ENCODE measurements around the gene BRF1.

GRCh38 chr14:105301103-105301914 is 508 bp upstream of the BRF1 start:
- TF ChIP-seq CTCF (IDR thresholded peaks at IDR 0.05): no peak
- TF ChIP-seq ELF4 (CRISPR knock-in tag; IDR thresholded peaks at IDR 0.05; ENCODE audit: low read depth): no peak
- TF ChIP-seq E2F1 (CRISPR knock-in tag; IDR thresholded peaks at IDR 0.05): no peak
- TF ChIP-seq SMAD4 (CRISPR knock-in tag; IDR thresholded peaks at IDR 0.05): no peak
- TF ChIP-seq ATF2 (CRISPR knock-in tag; IDR thresholded peaks at IDR 0.05; ENCODE audit: borderline replicate concordance, low read depth): no peak
- no peak for TF ChIP-seq TP53 (CRISPR knock-in tag; IDR thresholded peaks at IDR 0.05)
- no peak for TF ChIP-seq ATF3 (CRISPR knock-in tag; conservative IDR thresholded peaks at IDR 0.05)
- no peak for TF ChIP-seq USF1 (CRISPR knock-in tag; IDR thresholded peaks at IDR 0.05)
- TF ChIP-seq ZNF532 (CRISPR knock-in tag; IDR thresholded peaks at IDR 0.05; ENCODE audit: borderline replicate concordance): no peak

Data from WTC11 (cell line).